SIG-M5 treated with dmso at 0.1 percent for 504 hours (cell line): ENCODE data around the gene LIME1.
"Not testable (repeated sequence)": the region's sequence is repeated elsewhere in the genome, so short reads cannot be mapped to it uniquely, and the experiment has no call there.

Experiments
- DNase-seq: peaks from one replicate; lab custom pipeline; 2025; ENCODE audit not compliant: unreplicated experiment; lab: John Stamatoyannopoulos, UW

The LIME1 gene

GRCh38 chr20:63771046-63771707 is 34.7 kb downstream of the LIME1 start:
- no peak for DNase-seq

- DNase-seq, result no peak
Observed at GRCh38 chr20:63772781-63773518, 36.5 kb downstream of the LIME1 start.

GRCh38 chr20:63773571-63774241 is 37.2 kb downstream of the LIME1 start:
- no peak for DNase-seq

GRCh38 chr20:63774306-63774705 is 37.8 kb downstream of the LIME1 start:
- no peak for DNase-seq

- DNase-seq, result no peak
Observed at GRCh38 chr20:63775096-63775978, 38.9 kb downstream of the LIME1 start.

- not testable (repeated sequence) for DNase-seq
Observed at GRCh38 chr20:63776875-63777274, 40.4 kb downstream of the LIME1 start.

GRCh38 chr20:63777614-63778013 is 41.1 kb downstream of the LIME1 start:
- no peak for DNase-seq

- no peak for DNase-seq
Observed at GRCh38 chr20:63778034-63778752, 41.7 kb downstream of the LIME1 start.

GRCh38 chr20:63778857-63779256 is 42.4 kb downstream of the LIME1 start:
- no peak for DNase-seq

- DNase-seq, result no peak
Observed at GRCh38 chr20:63781181-63781580, 44.7 kb downstream of the LIME1 start.

- DNase-seq, result peak; percentile 37
Observed at GRCh38 chr20:63782051-63782471, 45.6 kb downstream of the LIME1 start.

- DNase-seq, result no peak
Observed at GRCh38 chr20:63782521-63782971, 46.1 kb downstream of the LIME1 start.

- DNase-seq, result no peak
Observed at GRCh38 chr20:63783970-63784369, 47.5 kb downstream of the LIME1 start.

GRCh38 chr20:63785691-63786131 is 49.2 kb downstream of the LIME1 start:
- no peak for DNase-seq

- no peak for DNase-seq
Observed at GRCh38 chr20:63787302-63787701, 50.8 kb downstream of the LIME1 start.

- DNase-seq, result no peak
Observed at GRCh38 chr20:63787749-63788148, 51.3 kb downstream of the LIME1 start.
